Brain microvascular endothelial cell (primary cell): Measurements from ENCODE around the gene NRXN3.
A peak's percentile ranks its signal among the peaks of the same experiment; 100 is the strongest.

ENCODE experiments used
- DNase-seq: peaks from one replicate; pipeline ENCODE4 v3.0.0-alpha.2; 2020
- H3K27ac ChIP-seq: fragments of 250-450 bp; sonication (Bioruptor Pico); 2 replicates; pipeline ENCODE4 v1.5.1; 2020; ENCODE audit warnings: mild to moderate bottlenecking, moderate library complexity
- H3K27me3 ChIP-seq: fragments of 250-450 bp; sonication (Bioruptor Pico); replicated peaks from 2 replicates; pipeline ENCODE4 v1.5.1; 2020; ENCODE audit warnings: mild to moderate bottlenecking
- H3K36me3 ChIP-seq: fragments of 250-450 bp; sonication (Bioruptor Pico); replicated peaks from 2 replicates; pipeline ENCODE4 v1.5.1; 2020; ENCODE audit warnings: mild to moderate bottlenecking
- H3K4me3 ChIP-seq: 2 replicates; pipeline ENCODE4 v1.5.1; 2011; ENCODE audit warnings: low read depth, mild to moderate bottlenecking, control low read depth, low read length, moderate library complexity
- in situ Hi-C: cut with HindIII; loops from 2 replicates; pipeline ENCODE4 v1.10.0; 2017; ENCODE audit warnings: low sequenced_read_pairs, low pct_ligation_motif_present
- TF ChIP-seq, protein P1 (sequence below): IDR thresholded peaks from 2 replicates; pipeline ENCODE4 v1.5.1; 2011; ENCODE audit warnings: low read depth, mild to moderate bottlenecking, moderate library complexity, low read length, control low read depth, inconsistent platforms; ENCODE audit errors: missing control alignments

Gene NRXN3

DNA sequence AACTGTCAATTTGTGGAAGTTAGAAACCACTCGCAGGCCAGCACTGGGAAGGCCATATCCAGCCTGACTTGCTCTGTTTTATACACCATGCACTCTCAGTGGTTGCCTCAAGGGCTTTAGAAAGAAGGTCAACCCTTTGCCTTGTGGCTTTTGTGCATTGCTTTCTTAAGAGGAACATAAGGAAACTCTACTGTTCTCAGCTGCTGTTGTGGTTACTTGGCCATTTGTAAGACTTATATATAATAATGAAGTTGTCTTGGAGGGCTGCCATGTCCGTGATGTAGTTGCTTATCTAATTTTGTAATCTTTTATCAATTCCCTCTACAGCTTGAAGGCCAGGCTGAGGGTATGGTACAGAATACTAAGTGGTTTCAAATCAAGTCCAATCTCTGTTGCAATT lies 1403.3 kb downstream of the NRXN3 start:
- in situ Hi-C loops, result no loop called here

DNA sequence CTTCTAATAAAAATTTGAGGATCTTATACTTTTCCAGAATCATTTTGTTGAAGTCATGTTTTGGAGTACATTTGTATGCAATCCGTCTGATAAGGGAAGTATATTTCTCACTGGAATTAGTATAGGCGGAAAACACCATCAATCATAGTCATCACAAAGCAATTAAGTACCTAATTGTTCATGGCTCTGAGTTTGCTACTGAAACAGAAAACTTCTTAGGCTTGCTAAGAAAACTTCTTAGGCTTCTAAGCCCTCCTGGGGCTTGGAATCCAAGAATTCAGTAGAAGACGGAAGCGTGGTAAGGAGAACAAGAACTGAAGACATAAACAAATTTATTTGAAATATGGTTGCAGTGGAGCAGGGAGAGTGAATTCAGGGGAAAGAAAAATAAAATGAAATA lies 1404.9 kb downstream of the NRXN3 start:
- in situ Hi-C loops, result no loop called here
- no peak for DNase-seq

More for the DNA sequence above, 1403.3 kb downstream of the NRXN3 start:
- TF ChIP-seq, protein P1, sequence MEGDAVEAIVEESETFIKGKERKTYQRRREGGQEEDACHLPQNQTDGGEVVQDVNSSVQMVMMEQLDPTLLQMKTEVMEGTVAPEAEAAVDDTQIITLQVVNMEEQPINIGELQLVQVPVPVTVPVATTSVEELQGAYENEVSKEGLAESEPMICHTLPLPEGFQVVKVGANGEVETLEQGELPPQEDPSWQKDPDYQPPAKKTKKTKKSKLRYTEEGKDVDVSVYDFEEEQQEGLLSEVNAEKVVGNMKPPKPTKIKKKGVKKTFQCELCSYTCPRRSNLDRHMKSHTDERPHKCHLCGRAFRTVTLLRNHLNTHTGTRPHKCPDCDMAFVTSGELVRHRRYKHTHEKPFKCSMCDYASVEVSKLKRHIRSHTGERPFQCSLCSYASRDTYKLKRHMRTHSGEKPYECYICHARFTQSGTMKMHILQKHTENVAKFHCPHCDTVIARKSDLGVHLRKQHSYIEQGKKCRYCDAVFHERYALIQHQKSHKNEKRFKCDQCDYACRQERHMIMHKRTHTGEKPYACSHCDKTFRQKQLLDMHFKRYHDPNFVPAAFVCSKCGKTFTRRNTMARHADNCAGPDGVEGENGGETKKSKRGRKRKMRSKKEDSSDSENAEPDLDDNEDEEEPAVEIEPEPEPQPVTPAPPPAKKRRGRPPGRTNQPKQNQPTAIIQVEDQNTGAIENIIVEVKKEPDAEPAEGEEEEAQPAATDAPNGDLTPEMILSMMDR, result peak; percentile 8
- no peaks in the 10 kb centered on the region for H3K36me3 ChIP-seq
- no peaks in the 10 kb centered on the region for H3K27me3 ChIP-seq
- no peak overlapping the region for H3K4me3 ChIP-seq
- no peak overlapping the region for H3K27ac ChIP-seq
- DNase-seq, result peak; percentile 91

DNA sequence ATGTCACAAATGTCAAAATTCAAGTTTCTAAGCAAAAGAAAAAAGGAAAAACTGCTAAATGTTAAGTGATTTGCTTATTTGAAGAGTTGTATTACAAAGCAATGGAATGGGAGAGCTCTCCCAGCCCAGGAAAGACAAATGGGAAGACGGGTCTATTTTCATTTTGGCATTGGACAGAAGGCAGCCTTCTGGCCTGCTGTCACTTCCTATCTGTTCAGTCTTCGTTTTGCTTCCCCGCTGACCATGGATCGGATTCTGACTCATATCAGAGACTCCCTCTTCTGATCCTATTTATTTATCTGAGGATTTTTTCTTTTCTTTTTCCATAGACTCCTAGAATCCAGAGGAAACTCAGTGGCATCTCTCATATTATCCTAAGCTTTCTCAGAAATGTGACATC lies 1406.3 kb downstream of the NRXN3 start:
- Histone ChIP-seq H3K27ac (no peak overlapping the region), H3K27me3 (no peaks in the 10 kb centered on the region), H3K4me3 (no peak overlapping the region), H3K36me3 (no peaks in the 10 kb centered on the region)
- in situ Hi-C loops, result no loop called here
- DNase-seq, result no peak
- TF ChIP-seq, protein P1, result no peak

More for the DNA sequence above, 1404.9 kb downstream of the NRXN3 start:
- TF ChIP-seq, protein P1, result no peak
- Histone ChIP-seq H3K27ac (no peak overlapping the region), H3K36me3 (no peaks in the 10 kb centered on the region), H3K27me3 (no peaks in the 10 kb centered on the region), H3K4me3 (no peak overlapping the region)

DNA sequence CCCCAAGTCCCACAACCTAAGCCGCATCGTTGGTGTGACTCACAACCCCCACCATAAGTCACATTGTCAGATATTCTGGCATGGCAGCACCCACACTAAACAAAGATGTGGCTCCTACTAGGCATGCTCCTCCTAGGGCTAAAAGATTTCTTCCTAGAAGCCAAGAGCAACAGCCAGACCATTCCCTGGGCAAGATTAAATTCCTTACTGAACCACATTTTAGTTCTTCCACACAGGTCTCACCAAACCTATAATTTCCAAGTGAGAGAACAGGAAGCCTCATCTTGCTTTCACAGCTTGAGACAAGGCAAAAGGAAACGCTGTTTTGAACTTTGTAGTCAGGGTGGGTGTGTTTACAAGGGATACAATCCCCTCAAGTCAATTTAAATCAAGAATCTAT lies 1408.3 kb downstream of the NRXN3 start:
- Histone ChIP-seq H3K27me3 (no peaks in the 10 kb centered on the region), H3K36me3 (no peaks in the 10 kb centered on the region), H3K4me3 (no peak overlapping the region), H3K27ac (no peak overlapping the region)
- DNase-seq, result no peak
- TF ChIP-seq, protein P1, result no peak
- in situ Hi-C loops, result no loop called here

DNA sequence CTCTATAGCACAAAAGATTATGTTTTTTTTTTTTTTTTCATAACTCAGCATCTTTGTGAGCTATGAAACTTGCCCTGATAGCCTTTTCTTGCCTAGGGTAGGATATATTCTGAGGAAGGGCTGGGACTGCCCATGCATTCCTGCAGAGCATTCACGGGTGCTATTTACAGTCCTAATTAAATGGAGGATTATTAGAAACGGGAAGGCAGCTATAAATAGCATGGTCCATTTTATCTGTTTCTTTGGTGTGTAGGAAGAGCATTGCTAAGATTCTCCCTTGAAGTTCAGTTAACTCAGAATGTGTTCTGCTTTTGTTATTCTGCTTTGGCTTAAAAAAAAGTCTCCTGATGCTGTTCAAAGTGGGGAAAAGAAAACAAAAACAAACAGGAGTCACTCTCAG lies 1410.2 kb downstream of the NRXN3 start:
- H3K27me3 ChIP-seq, result no peaks in the 10 kb centered on the region
- H3K36me3 ChIP-seq, result no peaks in the 10 kb centered on the region
- DNase-seq, result no peak
- H3K4me3 ChIP-seq, result no peak overlapping the region
- TF ChIP-seq, protein P1, result no peak
- in situ Hi-C loops, result no loop called here
- no peak overlapping the region for H3K27ac ChIP-seq

DNA sequence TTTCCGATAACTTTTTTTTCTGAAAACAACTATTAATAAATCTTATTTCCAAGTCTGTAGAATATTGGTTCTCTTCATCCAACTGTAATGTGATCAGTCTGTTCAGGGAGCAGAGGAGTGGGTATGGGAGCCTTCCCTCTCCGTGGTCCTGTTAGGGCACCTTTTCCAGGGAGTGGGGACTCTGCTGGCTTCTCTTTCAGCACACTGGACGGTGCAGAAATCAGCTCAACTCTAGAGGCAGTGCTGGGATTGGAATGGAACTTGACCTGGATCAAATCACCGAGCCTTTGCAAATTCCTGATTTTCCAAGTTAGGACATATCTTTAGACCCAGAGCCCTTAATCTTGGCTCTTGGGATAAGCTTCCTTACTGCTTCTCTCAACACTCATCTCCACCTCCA lies 1410.7 kb downstream of the NRXN3 start:
- TF ChIP-seq, protein P1, result no peak
- Histone ChIP-seq H3K36me3 (no peaks in the 10 kb centered on the region), H3K27ac (no peak overlapping the region), H3K4me3 (no peak overlapping the region), H3K27me3 (no peaks in the 10 kb centered on the region)
- in situ Hi-C loops, result no loop called here
- no peak for DNase-seq
